HG02943 (cell line): ENCODE results near the gene PATL2.
"Not testable (repeated sequence)": the region's sequence is repeated elsewhere in the genome, so short reads cannot be mapped to it uniquely, and the experiment has no call there.

ENCODE experiments used
- ATAC-seq: cut with Tn5 transposase; IDR thresholded peaks from one replicate; pipeline ENCODE4 v1.9.1; 2021; ENCODE audit warnings: mild to moderate bottlenecking, low read depth, moderate library complexity; ENCODE audit not compliant: unreplicated experiment

The PATL2 gene

GRCh38 chr15:44720000-44720435 is 8.9 kb upstream of the PATL2 start:
- not testable (repeated sequence) for ATAC-seq

DNA sequence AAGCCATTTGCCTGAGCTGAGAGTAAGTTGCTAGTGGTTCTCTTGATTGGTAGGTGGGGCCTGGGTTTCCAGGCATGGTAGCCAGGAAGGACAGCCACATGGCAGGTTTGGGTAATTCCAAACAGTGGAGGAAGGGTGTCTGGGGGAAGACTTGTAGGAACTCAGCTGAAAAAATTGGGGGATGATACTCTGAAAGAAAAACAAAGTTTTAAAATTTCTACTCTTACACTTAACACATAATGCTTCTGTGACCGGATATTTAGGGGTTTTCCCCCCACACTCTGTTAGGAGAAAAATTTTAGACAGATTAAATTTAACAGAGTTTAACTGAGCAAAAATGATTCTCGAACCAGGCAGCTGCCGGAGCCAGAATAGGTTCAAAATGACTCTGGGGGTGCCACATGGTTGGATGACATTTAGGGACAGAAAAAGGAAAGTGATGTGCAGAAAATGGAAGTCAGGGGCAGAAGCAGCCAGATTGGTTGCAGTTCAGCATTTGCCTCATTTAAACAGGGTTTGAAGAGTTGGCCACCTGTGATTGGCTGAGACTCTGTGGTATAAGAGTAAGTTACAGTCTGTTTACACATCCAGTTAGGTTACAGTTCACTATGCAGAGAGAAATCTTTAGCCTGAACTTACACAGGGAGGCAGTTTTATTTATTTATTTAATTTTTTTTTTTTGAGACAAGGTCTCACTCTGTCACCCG is 8.3 kb upstream of the PATL2 start:
- no peak for ATAC-seq

DNA sequence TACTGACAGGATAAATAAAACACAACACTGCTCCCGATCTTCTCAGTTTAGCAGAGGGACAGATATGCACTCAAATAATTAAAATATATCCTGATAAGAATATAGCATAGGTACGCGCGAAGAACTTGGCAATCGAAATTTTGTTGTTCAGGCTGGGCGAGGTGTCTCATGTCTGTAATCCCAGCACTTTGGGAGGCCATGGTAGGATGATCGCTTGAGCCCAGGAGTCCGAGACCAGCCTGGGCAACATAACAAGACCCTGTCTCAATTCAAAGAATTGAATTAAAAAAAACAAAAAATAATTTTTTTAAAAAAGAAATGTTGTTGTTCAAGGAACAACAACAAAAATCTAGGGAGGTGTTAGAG is 7.8 kb upstream of the PATL2 start:
- ATAC-seq, result no peak

DNA sequence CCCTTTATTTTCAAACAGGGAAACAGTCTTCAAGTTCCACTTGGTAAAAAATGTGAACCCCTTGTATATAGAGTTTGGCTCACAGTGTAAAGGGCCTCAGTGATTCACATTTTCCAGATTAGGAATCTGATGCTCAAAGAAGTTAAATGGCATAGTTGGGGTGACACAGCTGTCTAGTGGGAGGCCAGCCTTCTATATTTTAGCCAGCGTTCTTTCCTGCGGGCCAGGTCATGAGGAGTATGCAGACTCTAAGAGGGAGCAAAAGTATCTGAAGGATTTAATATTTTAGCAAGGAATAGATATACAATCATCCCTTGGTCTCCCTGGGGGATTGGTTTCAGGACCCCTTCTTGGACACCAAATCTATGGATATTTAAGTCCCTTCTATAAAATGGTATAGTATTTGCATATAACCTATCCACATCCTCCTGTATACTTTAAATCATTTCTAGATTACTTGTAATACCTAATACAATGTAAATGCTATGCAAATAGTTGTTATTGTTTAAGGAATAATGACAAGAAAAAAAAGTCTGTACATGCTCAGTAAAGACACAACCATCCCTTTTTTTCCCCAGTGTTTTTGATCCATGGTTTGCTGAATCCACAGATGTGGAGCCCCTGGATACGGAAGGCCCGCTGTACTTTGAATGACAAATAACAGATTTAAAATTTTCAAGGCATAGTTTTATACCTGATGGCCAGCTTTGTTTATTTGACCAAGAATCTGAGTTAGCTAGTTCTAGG is 7.2 kb upstream of the PATL2 start:
- no peak for ATAC-seq

- ATAC-seq, result no peak
Measured at GRCh38 chr15:44716983-44717602, 6.0 kb upstream of the PATL2 start.

- no peak for ATAC-seq
Measured at GRCh38 chr15:44715797-44716334, 4.7 kb upstream of the PATL2 start.

- no peak for ATAC-seq
Measured at GRCh38 chr15:44715142-44715796, 4.1 kb upstream of the PATL2 start.

- no peak for ATAC-seq
Measured at GRCh38 chr15:44713006-44713966, 2.2 kb upstream of the PATL2 start.

GRCh38 chr15:44712346-44713005 is 1.4 kb upstream of the PATL2 start:
- ATAC-seq, result no peak

- peak; percentile 10 for ATAC-seq
Measured at GRCh38 chr15:44711743-44712345, 721 bp upstream of the PATL2 start.

GRCh38 chr15:44710236-44711095 is 657 bp downstream of the PATL2 start:
- ATAC-seq, result no peak

GRCh38 chr15:44706946-44707636 is 4.0 kb downstream of the PATL2 start:
- no peak for ATAC-seq

GRCh38 chr15:44706401-44706800 is 4.7 kb downstream of the PATL2 start:
- no peak for ATAC-seq

DNA sequence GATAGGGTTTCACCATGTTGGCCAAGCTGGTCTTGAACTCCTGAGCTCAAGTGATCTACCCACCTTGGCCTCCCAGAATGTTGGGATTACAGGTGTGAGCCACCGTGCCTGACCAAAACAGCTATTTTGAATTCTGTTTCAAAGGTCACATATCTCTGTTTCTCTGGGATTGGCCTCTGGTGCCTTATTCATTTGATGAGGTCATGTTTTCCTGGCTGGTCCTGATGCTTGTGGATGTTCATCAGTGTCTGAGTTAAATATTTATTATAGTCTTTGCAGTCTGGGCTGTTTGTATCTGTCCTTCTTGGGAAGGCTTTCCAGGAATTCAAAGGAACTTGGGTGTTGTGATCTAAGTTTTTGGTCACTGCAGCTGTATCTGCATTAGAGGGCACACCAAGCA is 5.1 kb downstream of the PATL2 start:
- ATAC-seq, result no peak

GRCh38 chr15:44700676-44701075 is 10.4 kb downstream of the PATL2 start:
- ATAC-seq, result not testable (repeated sequence)

GRCh38 chr15:44698641-44699040 is 12.5 kb downstream of the PATL2 start:
- no peak for ATAC-seq

DNA sequence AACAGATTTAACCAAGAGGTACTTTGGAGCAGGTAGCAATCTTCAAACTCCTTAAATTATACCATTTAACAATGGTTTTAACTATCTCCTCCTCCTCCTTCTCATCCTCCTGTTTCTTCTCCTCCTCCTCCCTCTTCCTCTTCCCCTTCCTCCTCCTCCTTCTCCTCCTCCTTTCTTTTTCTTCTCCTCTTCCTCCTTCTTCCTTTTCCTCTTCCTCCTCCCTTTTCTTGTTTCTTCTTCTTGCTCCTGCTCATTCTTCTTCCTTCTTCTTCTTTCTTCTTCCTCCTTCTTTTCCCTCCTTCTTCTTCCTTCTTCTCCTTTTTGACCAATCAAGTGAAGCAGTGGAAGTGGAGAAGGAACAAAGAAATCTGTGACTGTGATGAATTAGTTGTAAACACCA is 14.1 kb downstream of the PATL2 start:
- no peak for ATAC-seq
